ENCODE results near the gene LRRTM3. TPM values are rescaled to one million over a fixed set of nuclear protein-coding genes. Genes with fewer than 3 reads are reported as not detected.

The LRRTM3 gene
- total and polyA plus RNA-seq, 5 donors, result 0.02 TPM; not detected in 4

GRCh38 chr10:67022099-67022498, 96.3 kb downstream of the LRRTM3 start:
- intact Hi-C loops (cut with DNase I), result no loop called here
- no peaks in the 10 kb centered on the region for H3K4me1 ChIP-seq (ENCODE audit: control insufficient read depth, insufficient read depth, low read length)
- H3K27me3 ChIP-seq (ENCODE audit: control insufficient read depth, insufficient read depth), result no peaks in the 10 kb centered on the region
- H3K4me3 ChIP-seq (ENCODE audit: low read length), result no peak overlapping the region
- H3K9me3 ChIP-seq (ENCODE audit: control insufficient read depth, low read length), result no peaks in the 10 kb centered on the region
- ATAC-seq (no peak), DNase-seq (no peak)
- H3K27ac ChIP-seq (ENCODE audit: low read length), result no peak overlapping the region

GRCh38 chr10:67033878-67034277, 108.0 kb downstream of the LRRTM3 start:
- DNase-seq (no peak), ATAC-seq (no peak)
- H3K4me3 ChIP-seq (ENCODE audit: low read length), result no peak overlapping the region
- H3K27me3 ChIP-seq (ENCODE audit: control insufficient read depth, insufficient read depth), result no peaks in the 10 kb centered on the region
- WGBS, result 96% methylated on average over 9 of the region's 9 CpGs
- H3K9me3 ChIP-seq (ENCODE audit: control insufficient read depth, low read length), result no peaks in the 10 kb centered on the region
- no peak overlapping the region for H3K27ac ChIP-seq (ENCODE audit: low read length)
- intact Hi-C loops (cut with DNase I), result no loop called here
- H3K4me1 ChIP-seq (ENCODE audit: control insufficient read depth, insufficient read depth, low read length), result no peaks in the 10 kb centered on the region

DNA sequence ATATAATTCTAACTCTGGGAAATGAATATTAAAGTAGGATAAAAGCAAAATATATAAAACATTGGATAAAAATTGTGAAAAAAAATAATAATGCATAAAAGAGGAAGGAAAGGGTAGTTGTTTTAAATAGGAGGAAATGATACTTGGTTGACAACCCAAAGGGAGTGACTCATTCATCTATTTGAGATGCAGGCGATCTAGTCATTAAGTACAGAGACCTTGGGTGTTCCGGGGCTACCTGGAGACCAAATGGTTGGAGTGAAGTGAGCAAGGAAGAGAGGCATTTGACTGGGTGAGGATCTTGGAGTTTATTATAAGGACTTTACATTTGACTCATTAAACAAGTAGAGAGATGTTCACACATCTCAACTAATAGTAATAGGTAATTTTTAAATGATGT, 111.0 kb downstream of the LRRTM3 start:
- DNase-seq, result no peak
- ATAC-seq, result no peak
- Histone ChIP-seq H3K27ac (ENCODE audit: low read length) (no peak overlapping the region), H3K4me3 (ENCODE audit: low read length) (no peak overlapping the region), H3K4me1 (ENCODE audit: control insufficient read depth, insufficient read depth, low read length) (no peaks in the 10 kb centered on the region), H3K9me3 (ENCODE audit: control insufficient read depth, low read length) (no peaks in the 10 kb centered on the region), H3K27me3 (ENCODE audit: control insufficient read depth, insufficient read depth) (no peaks in the 10 kb centered on the region)
- intact Hi-C loops (cut with DNase I), result no loop called here
- WGBS, result 73% methylated on average over 2 of the region's 2 CpGs

- Histone ChIP-seq H3K9me3 (ENCODE audit: control insufficient read depth, low read length) (no peaks in the 10 kb centered on the region), H3K27ac (ENCODE audit: low read length) (no peak overlapping the region), H3K4me1 (ENCODE audit: control insufficient read depth, insufficient read depth, low read length) (no peaks in the 10 kb centered on the region), H3K27me3 (ENCODE audit: control insufficient read depth, insufficient read depth) (no peaks in the 10 kb centered on the region), H3K4me3 (ENCODE audit: low read length) (no peak overlapping the region)
- ATAC-seq (no peak), DNase-seq (no peak)
- intact Hi-C loops (cut with DNase I), result no loop called here
Measured at GRCh38 chr10:67043041-67043440, 117.2 kb downstream of the LRRTM3 start.

- 91% methylated on average over 22 of the region's 22 CpGs for WGBS
Measured at GRCh38 chr10:67045404-67045803, 119.6 kb downstream of the LRRTM3 start.

DNA sequence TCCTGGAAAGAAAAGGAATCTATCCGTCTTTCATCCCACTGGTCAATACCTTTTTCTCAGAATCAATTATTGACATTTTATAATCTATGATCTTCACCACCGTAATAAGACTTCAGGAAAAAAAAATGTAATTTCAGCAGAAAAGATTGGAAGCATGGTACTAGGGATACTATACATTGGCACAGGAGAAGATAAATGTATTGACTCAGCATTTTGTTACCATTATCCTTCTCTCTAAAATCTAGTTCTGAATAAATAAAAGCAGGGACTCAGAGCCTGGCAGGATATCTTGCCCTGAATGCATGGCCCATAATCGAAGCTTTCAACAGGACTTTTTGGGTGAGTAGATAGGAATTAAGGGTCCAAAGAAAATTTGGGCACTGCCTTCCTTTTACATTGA, 120.7 kb downstream of the LRRTM3 start:
- H3K27ac ChIP-seq (ENCODE audit: low read length), result no peak overlapping the region
- intact Hi-C loops (cut with DNase I), result no loop called here
- no peak for DNase-seq
- no peaks in the 10 kb centered on the region for H3K9me3 ChIP-seq (ENCODE audit: control insufficient read depth, low read length)
- no peak for ATAC-seq
- 88% methylated on average over 3 of the region's 3 CpGs for WGBS
- no peaks in the 10 kb centered on the region for H3K27me3 ChIP-seq (ENCODE audit: control insufficient read depth, insufficient read depth)
- no peak overlapping the region for H3K4me3 ChIP-seq (ENCODE audit: low read length)
- no peaks in the 10 kb centered on the region for H3K4me1 ChIP-seq (ENCODE audit: control insufficient read depth, insufficient read depth, low read length)

More at GRCh38 chr10:67045404-67045803, 119.6 kb downstream of the LRRTM3 start:
- Histone ChIP-seq H3K4me3 (ENCODE audit: low read length) (no peak overlapping the region), H3K27me3 (ENCODE audit: control insufficient read depth, insufficient read depth) (no peaks in the 10 kb centered on the region), H3K27ac (ENCODE audit: low read length) (no peak overlapping the region), H3K4me1 (ENCODE audit: control insufficient read depth, insufficient read depth, low read length) (no peaks in the 10 kb centered on the region), H3K9me3 (ENCODE audit: control insufficient read depth, low read length) (no peaks in the 10 kb centered on the region)
- DNase-seq, result peak in 1 of 3 donors; percentile 52
- no peak for ATAC-seq
- intact Hi-C loops (cut with DNase I), result no loop called here

DNA sequence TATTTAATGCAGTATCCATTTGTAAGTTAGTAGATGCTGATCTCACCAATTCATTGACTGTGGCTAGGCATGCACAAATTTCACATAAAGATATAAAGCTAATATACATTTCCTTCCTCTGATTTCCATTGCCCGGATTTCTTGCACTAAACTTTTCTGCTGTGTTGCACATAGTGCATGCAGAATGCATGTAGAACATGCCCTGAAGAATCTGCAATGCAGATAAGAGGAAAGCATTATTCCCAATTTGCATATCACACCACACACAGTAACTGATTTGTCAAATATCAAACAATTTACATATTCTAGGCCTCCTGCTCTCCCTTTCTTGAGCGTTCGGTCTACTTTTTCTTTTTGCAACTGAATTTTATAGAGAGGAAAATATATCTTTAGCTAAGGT, 124.2 kb downstream of the LRRTM3 start:
- Histone ChIP-seq H3K9me3 (ENCODE audit: control insufficient read depth, low read length) (no peaks in the 10 kb centered on the region), H3K27ac (ENCODE audit: low read length) (no peak overlapping the region), H3K27me3 (ENCODE audit: control insufficient read depth, insufficient read depth) (no peaks in the 10 kb centered on the region), H3K4me1 (ENCODE audit: control insufficient read depth, insufficient read depth, low read length) (no peaks in the 10 kb centered on the region), H3K4me3 (ENCODE audit: low read length) (no peak overlapping the region)
- 71% methylated on average over 3 of the region's 3 CpGs for WGBS
- DNase-seq, result no peak
- no peak for ATAC-seq
- intact Hi-C loops (cut with DNase I), result no loop called here

DNA sequence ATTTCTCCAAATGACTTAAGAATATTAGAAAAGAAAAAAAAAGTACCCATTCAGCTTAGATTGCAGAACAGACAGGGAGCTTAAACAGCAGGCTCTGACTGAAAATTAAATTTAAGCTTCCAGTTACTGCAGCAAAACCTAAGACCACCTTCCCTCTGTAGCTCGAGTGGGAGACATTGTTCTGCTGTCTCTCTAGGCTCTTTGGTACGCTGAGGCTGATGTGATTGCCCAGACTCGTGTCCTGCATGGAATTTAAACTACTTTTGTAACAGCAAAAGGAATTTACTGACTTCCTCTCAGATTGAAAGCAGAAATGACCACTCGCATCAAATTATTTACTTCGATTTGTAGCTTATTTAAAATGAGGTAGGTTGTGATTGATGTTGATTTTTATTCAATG, 124.6 kb downstream of the LRRTM3 start:
- intact Hi-C loops (cut with DNase I), result no loop called here
- ATAC-seq (no peak), DNase-seq (no peak)
- Histone ChIP-seq H3K27ac (ENCODE audit: low read length) (no peak overlapping the region), H3K4me3 (ENCODE audit: low read length) (no peak overlapping the region), H3K9me3 (ENCODE audit: control insufficient read depth, low read length) (no peaks in the 10 kb centered on the region), H3K27me3 (ENCODE audit: control insufficient read depth, insufficient read depth) (no peaks in the 10 kb centered on the region), H3K4me1 (ENCODE audit: control insufficient read depth, insufficient read depth, low read length) (no peaks in the 10 kb centered on the region)
- 51% methylated on average over 5 of the region's 5 CpGs for WGBS

DNA sequence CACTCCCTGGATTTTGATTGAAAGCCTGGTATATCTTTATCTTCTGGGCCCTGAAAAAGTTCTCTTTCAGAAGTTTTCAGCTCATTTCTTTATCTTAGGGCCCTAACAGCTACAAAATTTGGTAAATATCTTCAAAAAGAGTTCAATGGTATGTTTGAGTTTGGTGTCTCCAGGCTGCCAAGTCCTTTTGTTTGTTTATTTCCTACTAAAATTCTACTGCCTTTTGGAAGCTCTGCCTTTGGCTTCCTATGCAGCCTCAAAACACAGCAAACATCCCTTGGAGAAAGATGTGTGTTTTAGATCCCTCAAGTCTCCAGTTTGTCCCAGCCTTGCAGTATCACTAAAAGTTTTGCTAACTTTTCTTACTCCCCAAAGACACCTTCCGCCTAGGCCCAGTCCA, 146.8 kb downstream of the LRRTM3 start:
- no peaks in the 10 kb centered on the region for H3K9me3 ChIP-seq (ENCODE audit: control insufficient read depth, low read length)
- ATAC-seq (no peak), DNase-seq (no peak)
- no peak overlapping the region for H3K4me3 ChIP-seq (ENCODE audit: low read length)
- no peaks in the 10 kb centered on the region for H3K4me1 ChIP-seq (ENCODE audit: control insufficient read depth, insufficient read depth, low read length)
- H3K27ac ChIP-seq (ENCODE audit: low read length), result no peak overlapping the region
- intact Hi-C loops (cut with DNase I), result no loop called here
- H3K27me3 ChIP-seq (ENCODE audit: control insufficient read depth, insufficient read depth), result no peaks in the 10 kb centered on the region
- 80% methylated on average over 1 of the region's 1 CpG for WGBS

DNA sequence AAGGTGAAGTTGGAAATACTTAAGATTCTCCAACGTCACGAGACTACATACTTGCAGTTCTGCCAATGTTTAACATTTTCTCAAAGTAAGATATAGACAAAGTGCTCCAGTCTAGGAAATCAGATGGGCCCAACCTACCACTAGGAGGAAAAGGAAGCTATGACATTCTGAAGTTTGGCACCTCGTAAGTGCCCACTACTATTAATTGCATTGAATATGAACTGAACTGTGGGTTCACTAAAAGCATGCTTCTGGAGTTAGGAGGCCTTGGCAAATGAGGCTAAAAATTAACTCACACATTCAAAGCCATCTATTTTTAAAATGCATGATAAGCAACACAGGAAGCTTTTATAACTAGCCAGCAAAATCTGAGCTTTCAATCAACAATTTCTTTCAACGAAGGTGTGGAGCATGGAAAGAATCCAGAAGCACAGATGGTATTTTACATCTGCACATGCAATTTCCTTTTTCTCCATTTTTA, 149.7 kb downstream of the LRRTM3 start:
- intact Hi-C loops (cut with DNase I), result no loop called here
- 29% methylated on average over 4 of the region's 4 CpGs for WGBS
- no peaks in the 10 kb centered on the region for H3K9me3 ChIP-seq (ENCODE audit: control insufficient read depth, low read length)
- no peaks in the 10 kb centered on the region for H3K27me3 ChIP-seq (ENCODE audit: control insufficient read depth, insufficient read depth)
- ATAC-seq, result peak in 1 of 2 donors; percentile 45
- H3K4me3 ChIP-seq (ENCODE audit: low read length), result no peak overlapping the region
- no peak overlapping the region for H3K27ac ChIP-seq (ENCODE audit: low read length)
- DNase-seq, result no peak
- no peaks in the 10 kb centered on the region for H3K4me1 ChIP-seq (ENCODE audit: control insufficient read depth, insufficient read depth, low read length)

DNA sequence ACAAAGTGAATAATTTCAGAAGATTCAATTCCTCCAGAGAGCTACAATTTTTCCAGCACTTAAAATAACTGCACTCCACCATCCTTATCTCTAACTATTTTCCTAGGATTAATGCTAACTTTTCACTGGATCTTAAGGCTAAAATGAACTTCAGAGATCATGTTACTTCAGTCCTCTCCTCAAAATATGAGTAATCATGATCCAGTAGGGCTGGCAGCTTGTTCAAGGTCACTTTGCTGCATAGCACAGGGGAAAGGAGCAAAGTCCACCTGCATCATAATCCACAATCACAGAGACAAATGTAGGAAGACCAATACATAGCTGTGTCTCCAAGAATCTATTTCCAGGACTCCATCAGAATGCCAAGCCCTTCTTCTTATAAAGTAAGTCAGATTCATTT, 150.3 kb downstream of the LRRTM3 start:
- DNase-seq (no peak), ATAC-seq (peak in 1 of 2 donors; percentile 64)
- H3K4me3 ChIP-seq (ENCODE audit: low read length), result no peak overlapping the region
- intact Hi-C loops (cut with DNase I), result no loop called here
- no peaks in the 10 kb centered on the region for H3K9me3 ChIP-seq (ENCODE audit: control insufficient read depth, low read length)
- no peaks in the 10 kb centered on the region for H3K27me3 ChIP-seq (ENCODE audit: control insufficient read depth, insufficient read depth)
- H3K27ac ChIP-seq (ENCODE audit: low read length), result no peak overlapping the region
- no peaks in the 10 kb centered on the region for H3K4me1 ChIP-seq (ENCODE audit: control insufficient read depth, insufficient read depth, low read length)

GRCh38 chr10:67077376-67077775, 151.5 kb downstream of the LRRTM3 start:
- DNase-seq (no peak), ATAC-seq (no peak)
- Histone ChIP-seq H3K27ac (ENCODE audit: low read length) (no peak overlapping the region), H3K27me3 (ENCODE audit: control insufficient read depth, insufficient read depth) (no peaks in the 10 kb centered on the region), H3K4me3 (ENCODE audit: low read length) (no peak overlapping the region), H3K4me1 (ENCODE audit: control insufficient read depth, insufficient read depth, low read length) (no peaks in the 10 kb centered on the region), H3K9me3 (ENCODE audit: control insufficient read depth, low read length) (no peaks in the 10 kb centered on the region)
- intact Hi-C loops (cut with DNase I), result no loop called here
- WGBS, result 93% methylated on average over 1 of the region's 1 CpG
